Loucy (cell line): ENCODE data around the gene MCF2L2.

ENCODE experiments used
- EZH2phosphoT487 ChIP-seq: fragments of 200-600 bp; IDR thresholded peaks from 2 replicates; pipeline ENCODE4 v1.6.1; 2018; ENCODE audit warnings: antibody characterized with exemption, mild to moderate bottlenecking, moderate library complexity, borderline replicate concordance
- TF ChIP-seq, protein P1 (sequence below): fragments of 200-600 bp; sonication (generic); conservative IDR thresholded peaks from 2 replicates; pipeline ENCODE4 v1.5.1; 2014; ENCODE audit warnings: mild to moderate bottlenecking, antibody characterized with exemption, low read length

- TF ChIP-seq, protein P1, sequence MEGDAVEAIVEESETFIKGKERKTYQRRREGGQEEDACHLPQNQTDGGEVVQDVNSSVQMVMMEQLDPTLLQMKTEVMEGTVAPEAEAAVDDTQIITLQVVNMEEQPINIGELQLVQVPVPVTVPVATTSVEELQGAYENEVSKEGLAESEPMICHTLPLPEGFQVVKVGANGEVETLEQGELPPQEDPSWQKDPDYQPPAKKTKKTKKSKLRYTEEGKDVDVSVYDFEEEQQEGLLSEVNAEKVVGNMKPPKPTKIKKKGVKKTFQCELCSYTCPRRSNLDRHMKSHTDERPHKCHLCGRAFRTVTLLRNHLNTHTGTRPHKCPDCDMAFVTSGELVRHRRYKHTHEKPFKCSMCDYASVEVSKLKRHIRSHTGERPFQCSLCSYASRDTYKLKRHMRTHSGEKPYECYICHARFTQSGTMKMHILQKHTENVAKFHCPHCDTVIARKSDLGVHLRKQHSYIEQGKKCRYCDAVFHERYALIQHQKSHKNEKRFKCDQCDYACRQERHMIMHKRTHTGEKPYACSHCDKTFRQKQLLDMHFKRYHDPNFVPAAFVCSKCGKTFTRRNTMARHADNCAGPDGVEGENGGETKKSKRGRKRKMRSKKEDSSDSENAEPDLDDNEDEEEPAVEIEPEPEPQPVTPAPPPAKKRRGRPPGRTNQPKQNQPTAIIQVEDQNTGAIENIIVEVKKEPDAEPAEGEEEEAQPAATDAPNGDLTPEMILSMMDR, result no peak
- TF ChIP-seq EZH2phosphoT487, result no peak
Observed at GRCh38 chr3:183161552-183162336, 266.7 kb downstream of the MCF2L2 start.
